Subcutaneous adipose tissue (tissue), 4 donors: ENCODE results near the gene AFAP1L2. TPM values are rescaled to one million over a fixed set of nuclear protein-coding genes. Genes with fewer than 3 reads are reported as not detected.

Source experiments
- total RNA-seq, 4 donors: library from RNA; depleted of rRNA; stranded (reverse); fragments of >200 nt; gene quantifications; one replicate each; pipeline ENCODE4 v1.1.0, GENCODE V29; 2016
- TF ChIP-seq, protein P1 (sequence below): fragments of 450-650 bp; IDR thresholded peaks from one replicate; pipeline ENCODE4 v1.5.1; 2016; ENCODE audit warnings: low read depth, mild to moderate bottlenecking, control low read depth, antibody characterized with exemption, moderate library complexity

The AFAP1L2 gene
- total RNA-seq, 4 donors from 2014 or later = 2.7 to 11.3 (median 4.8) TPM

GRCh38 chr10:114441107-114441506 is 36.8 kb upstream of the AFAP1L2 start:
- TF ChIP-seq, protein P1, sequence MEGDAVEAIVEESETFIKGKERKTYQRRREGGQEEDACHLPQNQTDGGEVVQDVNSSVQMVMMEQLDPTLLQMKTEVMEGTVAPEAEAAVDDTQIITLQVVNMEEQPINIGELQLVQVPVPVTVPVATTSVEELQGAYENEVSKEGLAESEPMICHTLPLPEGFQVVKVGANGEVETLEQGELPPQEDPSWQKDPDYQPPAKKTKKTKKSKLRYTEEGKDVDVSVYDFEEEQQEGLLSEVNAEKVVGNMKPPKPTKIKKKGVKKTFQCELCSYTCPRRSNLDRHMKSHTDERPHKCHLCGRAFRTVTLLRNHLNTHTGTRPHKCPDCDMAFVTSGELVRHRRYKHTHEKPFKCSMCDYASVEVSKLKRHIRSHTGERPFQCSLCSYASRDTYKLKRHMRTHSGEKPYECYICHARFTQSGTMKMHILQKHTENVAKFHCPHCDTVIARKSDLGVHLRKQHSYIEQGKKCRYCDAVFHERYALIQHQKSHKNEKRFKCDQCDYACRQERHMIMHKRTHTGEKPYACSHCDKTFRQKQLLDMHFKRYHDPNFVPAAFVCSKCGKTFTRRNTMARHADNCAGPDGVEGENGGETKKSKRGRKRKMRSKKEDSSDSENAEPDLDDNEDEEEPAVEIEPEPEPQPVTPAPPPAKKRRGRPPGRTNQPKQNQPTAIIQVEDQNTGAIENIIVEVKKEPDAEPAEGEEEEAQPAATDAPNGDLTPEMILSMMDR = no peak

- TF ChIP-seq, protein P1 = no peak
These were observed 33.4 kb upstream of the AFAP1L2 start for GRCh38 chr10:114437473-114438292.

- TF ChIP-seq, protein P1 = no peak
These were observed 32.6 kb upstream of the AFAP1L2 start for GRCh38 chr10:114436941-114437340.

DNA sequence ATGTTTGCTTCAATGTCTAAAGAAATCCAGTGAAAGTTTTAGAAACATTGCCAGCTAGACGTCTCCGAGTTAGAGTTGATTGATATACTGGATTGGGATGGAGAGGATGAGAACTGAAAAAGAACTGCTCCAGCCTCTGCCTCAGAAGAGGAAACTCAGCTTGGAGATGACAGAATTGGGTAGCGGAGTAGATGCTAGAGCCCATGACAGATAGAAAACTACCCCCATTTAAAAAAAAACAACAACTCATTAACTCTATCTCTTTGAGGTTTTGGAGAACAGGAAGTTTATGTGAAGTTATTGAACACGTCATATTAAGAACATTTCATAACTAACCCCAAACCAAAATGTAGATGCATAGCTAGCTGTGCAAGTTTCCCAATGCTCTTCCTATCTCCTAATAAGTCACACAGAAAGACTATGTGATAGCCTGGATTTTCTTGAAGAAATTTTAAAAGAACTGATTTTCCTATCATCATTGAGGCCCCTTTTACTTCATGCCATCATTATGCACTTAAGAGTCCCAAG is 28.3 kb upstream of the AFAP1L2 start:
- TF ChIP-seq, protein P1 = no peak

DNA sequence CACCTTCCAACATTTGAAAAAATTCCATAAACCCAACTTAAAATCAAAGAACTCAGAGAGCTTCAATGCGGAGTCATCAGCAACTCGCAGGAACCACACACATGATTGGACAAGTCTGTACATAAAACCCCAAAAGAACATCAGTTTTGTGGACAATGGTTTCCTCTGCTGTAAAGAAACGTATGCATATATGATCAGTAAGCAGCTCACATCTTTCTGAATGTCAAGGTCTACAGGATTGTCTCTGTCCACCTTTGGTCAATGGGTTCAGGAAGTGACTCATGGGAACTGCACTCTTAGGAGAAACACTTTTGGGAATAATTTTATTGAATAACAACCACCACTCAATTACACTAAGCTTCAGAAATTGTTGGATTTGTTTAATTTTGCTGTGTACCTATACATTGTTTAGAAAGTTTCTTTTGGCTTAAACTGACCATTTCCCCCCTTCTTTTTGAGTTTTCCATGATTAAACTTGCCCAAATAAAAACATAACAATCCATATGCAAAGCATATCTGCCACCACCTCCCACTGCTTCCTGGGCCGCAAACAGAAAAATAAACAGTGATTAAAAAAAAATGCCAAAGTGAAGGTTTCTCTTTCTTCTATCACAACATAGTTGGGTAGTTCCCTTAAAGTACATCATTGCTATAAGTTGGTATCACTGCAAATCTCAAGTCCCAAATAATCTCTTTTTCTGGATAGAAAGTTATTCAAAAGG is 27.3 kb upstream of the AFAP1L2 start:
- TF ChIP-seq, protein P1 = no peak

DNA sequence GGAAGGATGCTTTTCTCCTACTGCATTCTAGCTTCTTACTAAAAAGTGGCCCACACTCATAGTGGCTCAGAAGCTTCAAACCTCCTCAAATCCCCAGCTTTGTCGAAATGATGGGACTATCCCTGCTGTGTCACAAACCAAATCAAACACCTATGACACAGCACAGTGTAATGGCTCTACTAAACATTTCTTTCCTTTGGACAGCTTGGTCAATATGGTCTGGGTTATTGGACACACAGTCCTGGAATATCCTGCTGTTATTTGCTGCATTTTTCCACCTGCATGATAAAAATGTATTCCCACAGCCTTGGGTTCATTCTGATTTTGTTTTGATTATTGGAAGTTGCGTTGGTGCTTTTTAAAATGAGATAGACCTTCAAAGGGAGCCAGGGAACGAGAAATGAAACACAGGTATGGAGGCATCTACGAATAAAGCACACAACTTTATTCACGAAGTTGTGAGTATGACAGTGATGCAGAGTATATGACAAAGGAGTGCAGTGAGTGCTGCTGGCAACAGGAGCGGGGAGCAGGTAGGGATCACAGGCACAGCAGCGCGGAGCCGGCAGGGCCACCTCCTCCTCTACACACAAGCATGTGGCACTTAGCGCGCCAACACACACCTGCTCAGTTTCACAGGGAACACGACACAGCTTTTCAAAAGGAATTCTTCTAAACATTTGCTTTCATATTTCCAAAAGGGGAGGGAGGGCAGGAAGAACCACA is 26.5 kb upstream of the AFAP1L2 start:
- TF ChIP-seq, protein P1 = no peak
